SJSA1 (cell line): ENCODE measurements around the gene CXCL11. TPM values are rescaled to one million over a fixed set of nuclear protein-coding genes. Genes with fewer than 3 reads are reported as not detected.
"Not testable (repeated sequence)": the region's sequence is repeated elsewhere in the genome, so short reads cannot be mapped to it uniquely, and the experiment has no call there.

ENCODE experiments used
- DNase-seq, 2 experiments: peaks; one replicate each; pipeline ENCODE4 v3.0.0-alpha.2; 2015 to 2020; ENCODE audit warnings: low spot score in 2 of 2, low read depth in 1 of 2
- H3K27ac ChIP-seq: fragments of 250-450 bp; sonication (Bioruptor Pico); 2 replicates; pipeline ENCODE4 v1.5.1; 2020; ENCODE audit warnings: mild to moderate bottlenecking, moderate library complexity
- H3K27me3 ChIP-seq: fragments of 250-450 bp; sonication (Bioruptor Pico); replicated peaks from 2 replicates; pipeline ENCODE4 v1.5.1; 2020; ENCODE audit warnings: mild to moderate bottlenecking, moderate library complexity
- H3K36me3 ChIP-seq: fragments of 250-450 bp; sonication (Bioruptor Pico); 2 replicates; pipeline ENCODE4 v1.5.1; 2020; ENCODE audit warnings: mild to moderate bottlenecking
- H3K4me1 ChIP-seq: fragments of 250-450 bp; sonication (Bioruptor Pico); replicated peaks from 2 replicates; pipeline ENCODE4 v1.6.1; 2021; ENCODE audit warnings: mild to moderate bottlenecking
- H3K4me3 ChIP-seq: fragments of 250-450 bp; sonication (Bioruptor Pico); 2 replicates; pipeline ENCODE4 v1.5.1; 2020; ENCODE audit warnings: mild to moderate bottlenecking
- H3K9me3 ChIP-seq: fragments of 250-450 bp; sonication (Bioruptor Pico); replicated peaks from 2 replicates; pipeline ENCODE4 v1.5.1; 2020; ENCODE audit warnings: mild to moderate bottlenecking
- total RNA-seq: library from RNA; depleted of rRNA; stranded (reverse); fragments of >200 nt; shearing (Covaris generic); gene quantifications from 2 replicates; pipeline ENCODE4 v1.2.3, GENCODE V29; 2014

The CXCL11 gene
- total RNA-seq, 1 experiment from 2014 or later = not detected

DNA sequence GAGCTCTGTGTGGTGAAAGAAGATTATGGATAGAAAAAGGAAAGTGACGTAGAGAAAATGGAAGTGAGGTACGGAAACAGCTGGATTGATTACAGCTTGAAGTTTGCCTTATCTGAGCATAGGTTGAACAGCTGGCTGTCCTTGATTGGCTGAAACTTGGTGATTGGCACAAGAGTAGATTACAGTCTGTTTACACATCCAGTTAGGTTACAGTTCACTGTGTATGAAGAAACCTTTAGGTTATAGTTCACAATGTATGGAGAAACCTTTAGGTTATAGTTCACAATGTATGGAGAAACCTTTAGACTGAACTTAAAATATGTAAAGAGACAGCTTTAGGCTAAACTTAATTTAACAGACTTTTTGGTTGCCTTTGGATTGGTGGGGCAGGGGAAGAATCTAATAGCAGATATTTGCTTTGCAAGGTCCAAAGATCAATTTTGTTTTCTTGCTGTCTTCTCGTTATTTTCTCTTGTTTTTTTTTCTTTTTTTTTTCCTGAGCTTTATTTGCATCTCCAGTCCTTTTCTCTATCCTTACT lies 23.1 kb upstream of the CXCL11 start:
- Histone ChIP-seq H3K9me3 (no peaks in the 10 kb centered on the region), H3K36me3 (no peaks in the 10 kb centered on the region), H3K27me3 (peaks cover 46% of the 10 kb centered on the region), H3K27ac (no peak overlapping the region), H3K4me1 (no peaks in the 10 kb centered on the region), H3K4me3 (no peak overlapping the region)
- no peak for DNase-seq

DNA sequence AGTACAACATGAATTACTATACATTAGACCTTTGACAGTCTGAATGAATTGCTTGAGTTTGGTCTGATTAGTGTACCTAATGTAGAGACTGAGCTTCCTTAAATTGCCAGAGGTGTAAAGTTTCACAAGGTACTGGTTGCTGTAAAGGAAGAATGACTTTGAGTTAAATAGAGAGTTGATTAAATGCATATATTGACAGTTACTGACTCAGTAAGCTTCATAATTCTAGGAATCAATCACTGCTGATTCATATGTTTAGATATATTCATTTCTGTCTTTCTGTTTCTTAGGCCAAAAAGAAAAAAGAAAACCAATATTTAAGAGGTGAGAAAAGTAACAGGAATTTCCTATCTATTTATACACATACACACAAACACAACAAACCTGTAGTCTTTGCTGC lies 22.4 kb upstream of the CXCL11 start:
- no peaks in the 10 kb centered on the region for H3K9me3 ChIP-seq
- H3K4me1 ChIP-seq = 0 out of 2 replicates have a peak, but pooled peaks cover 3% of the 10 kb centered on the region
- H3K27ac ChIP-seq = no peak overlapping the region
- no peak overlapping the region for H3K4me3 ChIP-seq
- DNase-seq = no peak
- no peaks in the 10 kb centered on the region for H3K36me3 ChIP-seq
- H3K27me3 ChIP-seq = peaks cover 52% of the 10 kb centered on the region

DNA sequence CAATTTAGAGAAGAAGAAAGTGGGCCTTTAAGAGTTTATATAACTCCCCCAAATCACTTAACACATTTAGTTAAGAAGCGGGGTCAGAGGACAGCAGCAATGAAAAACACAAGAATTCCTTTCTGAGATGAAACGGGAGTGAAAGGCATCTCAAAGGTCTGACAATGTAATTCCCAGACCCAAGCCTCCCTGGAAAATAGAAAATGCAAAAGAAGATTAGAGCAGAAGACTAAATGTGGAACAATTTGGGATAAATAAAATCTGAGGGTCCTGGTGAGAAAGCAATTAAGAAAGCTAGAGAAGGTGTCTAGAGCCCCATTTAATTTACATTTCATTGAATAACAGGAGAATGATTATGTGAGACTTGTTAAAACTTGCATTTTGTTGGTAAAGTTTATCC lies 19.6 kb upstream of the CXCL11 start:
- Histone ChIP-seq H3K27ac (no peak overlapping the region), H3K36me3 (no peaks in the 10 kb centered on the region), H3K9me3 (no peaks in the 10 kb centered on the region), H3K27me3 (peaks cover 47% of the 10 kb centered on the region), H3K4me1 (peaks cover 20% of the 10 kb centered on the region), H3K4me3 (no peak overlapping the region)
- DNase-seq = no peak

DNA sequence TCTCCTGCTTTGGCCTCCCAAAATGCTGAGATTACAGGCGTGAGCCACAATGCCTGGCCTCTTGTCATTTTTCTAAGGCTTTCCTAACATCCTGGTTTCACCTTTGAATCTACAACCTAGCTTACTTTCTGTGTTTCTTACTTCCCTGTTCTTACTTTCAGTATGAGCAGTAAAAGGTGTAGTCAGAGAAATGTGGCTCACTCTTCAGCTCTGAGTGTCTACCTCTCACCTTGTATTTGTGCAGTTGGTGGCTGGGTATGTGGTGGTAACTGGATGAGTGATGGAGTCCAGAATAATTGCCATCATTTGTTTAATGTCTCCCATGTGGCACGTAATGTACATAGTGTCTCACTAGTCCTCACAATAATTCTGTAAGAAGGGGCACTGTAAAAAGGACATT lies 19.1 kb upstream of the CXCL11 start:
- Histone ChIP-seq H3K27me3 (peaks cover 45% of the 10 kb centered on the region), H3K4me1 (peaks cover 20% of the 10 kb centered on the region), H3K27ac (no peak overlapping the region), H3K36me3 (no peaks in the 10 kb centered on the region), H3K4me3 (no peak overlapping the region), H3K9me3 (no peaks in the 10 kb centered on the region)
- no peak for DNase-seq

DNA sequence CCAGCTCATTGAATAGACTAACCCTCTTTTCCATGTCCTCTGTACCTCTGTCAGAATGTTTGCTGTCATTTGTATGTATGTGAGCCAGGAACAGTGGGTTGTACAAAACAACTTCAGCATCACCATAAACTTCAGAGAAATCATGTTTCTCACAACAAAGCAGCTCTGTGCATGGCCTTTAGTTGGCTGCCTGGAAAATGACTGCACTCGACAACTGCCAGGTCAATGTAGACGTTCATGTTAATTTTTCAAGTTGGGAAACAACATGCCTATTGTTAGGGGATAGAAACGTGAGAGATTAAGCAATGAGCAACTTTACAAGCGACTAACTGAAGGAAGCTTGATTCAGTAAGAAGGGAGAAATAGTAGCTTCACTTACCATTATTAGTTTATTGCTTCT lies 17.9 kb upstream of the CXCL11 start:
- no peaks in the 10 kb centered on the region for H3K36me3 ChIP-seq
- no peak overlapping the region for H3K4me3 ChIP-seq
- H3K4me1 ChIP-seq = peaks cover 20% of the 10 kb centered on the region
- no peak overlapping the region for H3K27ac ChIP-seq
- H3K9me3 ChIP-seq = no peaks in the 10 kb centered on the region
- no peak for DNase-seq
- H3K27me3 ChIP-seq = peaks cover 40% of the 10 kb centered on the region

DNA sequence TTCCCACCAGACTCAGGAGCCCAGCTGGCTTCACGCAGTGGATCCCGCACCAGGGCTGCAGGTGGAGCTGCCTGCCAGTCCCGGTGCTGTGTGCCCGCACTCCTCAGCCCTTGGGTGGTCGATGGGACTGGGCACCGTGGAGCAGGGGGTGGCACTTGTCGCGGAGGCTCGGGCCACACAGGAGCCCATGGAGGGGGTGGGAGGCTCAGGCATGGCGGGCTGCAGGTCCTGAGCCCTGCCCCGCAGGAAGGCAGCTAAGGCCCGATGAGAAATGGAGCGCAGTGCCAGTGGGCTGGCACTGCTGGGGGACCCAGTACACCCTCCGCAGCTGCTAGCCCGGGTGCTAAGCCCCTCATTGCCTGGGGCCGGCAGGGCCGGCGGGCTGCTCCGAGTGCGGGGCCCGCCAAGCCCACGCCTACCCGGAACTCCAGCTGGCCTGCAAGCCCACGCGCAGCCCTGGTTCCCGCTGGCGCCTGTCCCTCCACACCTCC lies 14.7 kb upstream of the CXCL11 start:
- Histone ChIP-seq H3K4me1 (peaks cover 20% of the 10 kb centered on the region), H3K27me3 (peaks cover 23% of the 10 kb centered on the region)
- not testable (repeated sequence) for H3K36me3 ChIP-seq, H3K4me3 ChIP-seq, H3K27ac ChIP-seq, DNase-seq, H3K9me3 ChIP-seq

DNA sequence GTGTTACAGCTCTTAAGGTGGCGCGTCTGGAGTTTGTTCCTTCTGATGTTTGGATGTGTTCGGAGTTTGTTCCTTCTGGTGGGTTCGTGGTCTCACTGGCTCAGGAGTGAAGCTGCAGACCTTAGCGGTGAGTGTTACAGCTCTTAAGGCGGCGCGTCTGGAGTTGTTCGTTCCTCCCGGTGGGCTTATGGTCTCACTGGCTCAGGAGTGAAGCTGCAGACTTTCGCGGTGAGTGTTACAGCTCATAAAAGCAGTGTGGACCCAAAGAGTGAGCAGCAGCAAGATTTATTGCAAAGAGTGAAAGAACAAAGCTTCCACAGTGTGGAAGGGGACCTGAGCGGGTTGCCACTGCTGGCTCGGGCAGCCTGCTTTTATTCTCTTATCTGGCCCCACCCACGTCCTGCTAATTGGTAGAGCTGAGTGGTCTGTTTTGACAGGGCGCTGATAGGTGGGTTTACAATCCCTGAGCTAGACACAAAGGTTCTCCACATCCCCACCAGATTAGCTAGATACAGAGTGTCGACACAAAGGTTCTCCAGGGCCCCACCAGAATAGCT lies 14.1 kb upstream of the CXCL11 start:
- H3K4me1 ChIP-seq = peaks cover 20% of the 10 kb centered on the region

DNA sequence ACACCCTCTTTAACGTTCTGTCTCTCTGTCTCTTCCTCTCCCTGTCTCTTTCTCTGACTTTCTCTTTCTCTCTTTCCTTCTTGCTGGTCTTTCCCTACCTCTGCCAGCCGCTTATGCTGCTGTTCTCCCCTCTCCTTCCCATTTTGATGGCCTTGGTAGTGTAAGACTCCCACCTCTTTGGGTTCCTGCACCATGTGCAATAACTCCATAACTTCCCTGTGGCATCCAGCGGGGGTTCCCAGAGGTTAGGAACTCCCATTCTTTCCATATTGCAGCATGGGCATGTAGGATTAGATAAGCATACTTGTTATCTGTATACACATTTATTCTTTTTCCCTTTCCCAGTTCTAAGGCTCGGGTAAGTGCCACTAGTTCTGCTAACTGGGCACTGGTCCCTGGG lies 8.8 kb upstream of the CXCL11 start:
- not testable (repeated sequence) for DNase-seq, H3K4me1 ChIP-seq, H3K4me3 ChIP-seq, H3K36me3 ChIP-seq, H3K27ac ChIP-seq, H3K27me3 ChIP-seq, H3K9me3 ChIP-seq

More for the DNA sequence above, 14.1 kb upstream of the CXCL11 start:
- not testable (repeated sequence) for H3K36me3 ChIP-seq, DNase-seq, H3K9me3 ChIP-seq, H3K4me3 ChIP-seq, H3K27ac ChIP-seq
- H3K27me3 ChIP-seq = peaks cover 16% of the 10 kb centered on the region

DNA sequence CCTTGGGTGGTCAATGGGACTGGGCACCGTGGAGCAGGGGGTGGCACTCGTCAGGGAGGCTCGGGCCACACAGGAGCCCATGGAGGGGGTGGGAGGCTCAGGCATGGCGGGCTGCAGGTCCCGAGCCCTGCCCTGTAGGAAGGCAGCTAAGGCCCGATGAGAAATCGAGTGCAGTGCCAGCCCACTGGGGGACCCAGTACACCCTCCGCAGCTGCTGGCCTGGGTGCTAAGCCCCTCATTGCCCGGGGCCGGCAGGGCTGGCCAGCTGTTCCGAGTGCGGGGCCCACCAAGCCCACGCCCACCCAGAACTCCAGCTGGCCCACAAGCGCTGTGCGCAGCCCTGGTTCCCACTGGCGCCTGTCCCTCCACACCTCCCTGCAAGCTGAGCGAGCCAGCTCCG lies 7.4 kb upstream of the CXCL11 start:
- not testable (repeated sequence) for H3K27me3 ChIP-seq, H3K9me3 ChIP-seq, H3K36me3 ChIP-seq, H3K27ac ChIP-seq, DNase-seq, H3K4me1 ChIP-seq, H3K4me3 ChIP-seq

DNA sequence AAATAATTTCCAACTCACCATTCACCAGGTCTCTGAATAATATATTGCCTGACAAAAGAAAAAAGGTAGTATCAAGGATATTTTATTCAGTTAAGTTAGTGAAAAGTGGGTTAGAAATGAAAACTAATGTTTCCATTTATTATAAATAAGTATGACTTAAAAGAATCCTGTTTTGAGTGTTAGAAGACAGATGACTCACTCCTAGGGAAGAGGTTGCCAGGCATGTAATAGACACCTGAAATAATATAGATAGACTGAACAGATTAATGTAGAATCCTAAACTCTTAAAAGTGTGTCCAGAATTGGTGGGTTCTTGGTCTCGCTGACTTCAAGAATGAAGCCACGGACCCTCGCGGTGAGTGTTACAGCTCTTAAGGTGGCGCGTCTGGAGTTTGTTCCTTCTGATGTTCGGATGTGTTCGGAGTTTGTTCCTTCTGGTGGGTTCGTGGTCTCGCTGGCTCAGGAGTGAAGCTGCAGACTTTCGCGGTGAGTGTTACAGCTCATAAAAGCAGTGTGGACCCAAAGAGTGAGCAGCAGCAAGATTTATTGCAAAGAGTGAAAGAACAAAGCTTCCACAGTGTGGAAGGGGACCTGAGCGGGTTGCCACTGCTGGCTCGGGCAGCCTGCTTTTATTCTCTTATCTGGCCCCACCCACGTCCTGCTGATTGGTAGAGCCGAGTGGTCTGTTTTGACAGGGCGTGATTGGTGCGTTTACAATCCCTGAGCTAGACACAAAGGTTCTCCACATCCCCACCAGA lies 6.5 kb upstream of the CXCL11 start:
- not testable (repeated sequence) for H3K4me1 ChIP-seq, DNase-seq, H3K9me3 ChIP-seq, H3K4me3 ChIP-seq, H3K27ac ChIP-seq, H3K36me3 ChIP-seq, H3K27me3 ChIP-seq

DNA sequence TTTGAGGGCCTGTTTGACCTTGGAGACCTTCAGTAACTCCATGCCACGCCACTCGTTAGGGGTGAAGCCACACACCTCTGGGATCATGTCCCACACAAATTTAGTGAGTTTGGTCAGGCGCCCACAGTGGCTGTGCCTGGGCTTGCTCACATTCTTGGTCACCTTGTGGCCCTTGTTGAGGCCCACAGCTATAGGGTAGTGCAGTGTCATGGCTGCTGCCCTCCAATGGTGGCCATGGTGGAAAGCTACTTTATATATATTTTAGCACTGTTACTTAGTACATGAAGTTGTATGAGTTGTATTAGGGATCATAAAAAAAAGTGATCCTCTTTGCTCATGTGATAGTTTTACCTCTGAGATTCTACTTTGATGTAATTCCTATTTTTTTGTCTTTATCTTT lies 985 bp upstream of the CXCL11 start:
- Histone ChIP-seq H3K4me3 (no peak overlapping the region), H3K36me3 (no peaks in the 10 kb centered on the region), H3K27me3 (no peaks in the 10 kb centered on the region), H3K27ac (no peak overlapping the region), H3K9me3 (no peaks in the 10 kb centered on the region), H3K4me1 (no peaks in the 10 kb centered on the region)
- DNase-seq = no peak

DNA sequence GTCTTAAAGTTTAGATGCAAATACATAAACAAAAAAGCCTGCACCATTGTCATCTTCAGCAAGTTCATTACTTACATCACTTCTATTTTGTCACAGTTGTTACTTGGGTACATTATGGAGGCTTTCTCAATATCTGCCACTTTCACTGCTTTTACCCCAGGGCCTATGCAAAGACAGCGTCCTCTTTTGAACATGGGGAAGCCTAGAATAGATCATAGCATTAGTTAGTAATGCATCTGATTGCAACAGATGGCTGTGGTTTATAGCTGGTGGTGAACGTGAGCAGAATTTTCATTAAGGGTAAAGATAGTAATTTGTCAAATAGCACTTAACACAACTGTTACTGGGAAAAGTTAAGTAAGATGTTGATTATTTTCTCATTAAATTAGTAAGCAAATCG lies 729 bp downstream of the CXCL11 start:
- Histone ChIP-seq H3K4me3 (no peak overlapping the region), H3K9me3 (no peaks in the 10 kb centered on the region), H3K27ac (no peak overlapping the region), H3K36me3 (no peaks in the 10 kb centered on the region), H3K4me1 (no peaks in the 10 kb centered on the region), H3K27me3 (no peaks in the 10 kb centered on the region)
- DNase-seq = no peak

DNA sequence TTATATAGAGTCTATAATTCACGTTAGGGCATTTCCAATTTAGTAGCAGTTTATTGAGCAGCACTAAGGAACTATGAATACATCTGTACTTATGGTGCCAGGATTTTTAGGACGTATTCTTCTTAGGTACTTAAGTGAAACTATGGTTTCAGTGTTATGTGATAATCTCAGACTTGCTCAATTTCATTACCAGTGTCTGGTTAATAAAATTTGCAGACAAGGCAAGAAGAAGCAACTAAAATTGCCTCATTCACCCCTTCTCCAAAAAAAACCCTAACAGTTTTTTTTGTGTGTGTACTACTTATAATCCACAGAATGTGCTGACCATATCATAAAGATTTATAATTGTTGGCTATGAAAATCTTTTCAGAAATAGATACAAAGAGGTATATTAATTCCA lies 6.6 kb downstream of the CXCL11 start:
- Histone ChIP-seq H3K27ac (no peak overlapping the region), H3K27me3 (no peaks in the 10 kb centered on the region; the same call in 1 of the 2 replicates), H3K4me3 (no peak overlapping the region), H3K9me3 (no peaks in the 10 kb centered on the region), H3K36me3 (no peaks in the 10 kb centered on the region), H3K4me1 (peaks cover 8% of the 10 kb centered on the region)
- DNase-seq = no peak

DNA sequence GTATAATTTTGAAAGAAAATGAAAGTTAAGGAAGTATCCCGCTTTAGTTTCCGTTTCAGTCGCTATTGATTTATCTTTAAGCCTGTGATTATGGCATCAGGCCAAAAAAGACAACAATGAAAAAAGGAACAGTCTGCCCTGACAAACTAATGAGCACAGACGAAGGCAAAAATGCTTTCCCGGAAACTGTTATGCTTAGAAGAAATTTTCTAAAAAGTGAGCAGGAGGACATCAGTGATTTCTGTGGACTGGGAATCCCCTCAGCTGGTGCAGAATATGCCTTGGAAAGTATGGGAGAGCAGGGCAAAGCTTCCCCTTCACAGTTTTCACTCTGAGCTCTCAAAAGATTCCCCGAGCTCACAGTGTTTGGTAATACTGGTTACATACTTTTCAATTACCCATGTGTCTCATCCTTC lies 7.5 kb downstream of the CXCL11 start:
- DNase-seq = peak in 1 of 2 experiments; percentile 34
- H3K27me3 ChIP-seq = no peaks in the 10 kb centered on the region; the same call in 1 of the 2 replicates
- peak overlapping the region; percentile 14 for H3K4me3 ChIP-seq

More for the DNA sequence above, 7.5 kb downstream of the CXCL11 start:
- Histone ChIP-seq H3K27ac (peak overlapping the region; percentile 17; the same call in 1 of the 2 replicates), H3K36me3 (no peaks in the 10 kb centered on the region), H3K9me3 (no peaks in the 10 kb centered on the region), H3K4me1 (peaks cover 8% of the 10 kb centered on the region)
